ENCODE measurements around the gene OSBPL7. TPM values are rescaled to one million over a fixed set of nuclear protein-coding genes. Genes with fewer than 3 reads are reported as not detected.

Gene OSBPL7
- total and polyA plus RNA-seq, 2 of the 4 experiments (the other 2 are of a cell fraction), result 5.2 to 14.5 TPM

DNA sequence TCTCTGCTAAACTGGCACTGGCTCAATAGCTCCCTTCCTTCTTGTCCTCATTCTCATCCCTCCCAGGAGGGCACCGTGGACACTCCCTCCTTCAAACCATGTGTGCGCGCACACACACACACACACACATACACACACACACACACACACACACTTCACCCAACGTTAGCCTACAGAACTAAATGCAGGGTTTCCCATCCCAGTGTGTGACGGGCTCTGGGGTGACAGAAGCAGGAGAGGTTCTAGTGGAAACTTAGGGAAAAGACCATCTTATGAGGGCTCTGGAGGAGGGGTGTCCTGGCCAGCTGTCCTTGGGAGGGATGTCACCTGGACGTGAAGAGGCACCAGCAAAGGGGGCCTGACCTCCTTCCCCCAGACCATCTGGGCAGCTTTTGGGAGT is 19.7 kb downstream of the OSBPL7 start:
- Histone ChIP-seq H2AFZ (replicated peaks; ENCODE audit: low read length, poor library complexity) (no peak overlapping the region), H3K56ac (ENCODE audit: extremely low read depth, insufficient read depth, low read length) (no peak overlapping the region), H4K20me1 (ENCODE audit: insufficient read depth, low read length) (no peaks in the 10 kb centered on the region; the same call in none of the 2 replicates), H3K4me2 (ENCODE audit: low read depth, low read length) (no peak overlapping the region), H2AK9ac (replicated peaks; ENCODE audit: low read depth, low read length, poor library complexity) (no peak overlapping the region), H3K4me1 (ENCODE audit: control insufficient read depth, insufficient read depth, low read length) (no peaks in the 10 kb centered on the region), H3K27me3 (ENCODE audit: control insufficient read depth, insufficient read depth, low read length) (peaks cover 36% of the 10 kb centered on the region), H3K4ac (ENCODE audit: low read depth, low read length) (no peak overlapping the region), H3K18ac (ENCODE audit: low read depth, low read length) (no peak overlapping the region), H3K4me3 (ENCODE audit: insufficient read depth, low read depth, low read length) (no peak overlapping the region), H3K9me1 (ENCODE audit: insufficient read depth, low read length) (no peaks in the 10 kb centered on the region), H3K27ac (ENCODE audit: insufficient read depth, low read length) (no peak overlapping the region), H3K36me3 (ENCODE audit: control insufficient read depth, insufficient read depth, low read length) (peaks cover 4% of the 10 kb centered on the region), H4K8ac (ENCODE audit: low read depth in 2 of 2, low read length in 2 of 2) (no peak overlapping the region), H3K23ac (ENCODE audit: low read depth, low read length) (no peak overlapping the region), H4K91ac (ENCODE audit: insufficient read depth, low read depth, low read length) (no peak overlapping the region), H4K5ac (ENCODE audit: low read depth, low read length) (no peak overlapping the region), H2BK120ac (ENCODE audit: low read depth, low read length) (no peak overlapping the region), H2AK5ac (ENCODE audit: low read depth, low read length) (no peak overlapping the region), H3K9me3 (ENCODE audit: control insufficient read depth, insufficient read depth, low read length) (no peaks in the 10 kb centered on the region), H2BK20ac (ENCODE audit: low read depth, low read length) (no peak overlapping the region), H3K79me1 (ENCODE audit: low read depth in 1 of 2, low read length in 2 of 2) (no peaks in the 10 kb centered on the region), H2BK5ac (ENCODE audit: low read depth, low read length, poor library complexity, severe bottlenecking) (no peak overlapping the region), H3K9ac (ENCODE audit: low read depth, low read length) (no peak overlapping the region), H2BK15ac (ENCODE audit: low read depth, low read length) (no peak overlapping the region), H3K14ac (replicated peaks; ENCODE audit: low read depth, low read length) (no peak overlapping the region)
- dilution Hi-C loops (cut with HindIII; ENCODE audit: low sequenced_read_pairs, unreplicated experiment) (no loop called here), in situ Hi-C loops (cut with MboI; ENCODE audit: low sequenced_read_pairs) (no loop called here), intact Hi-C loops (cut with micrococcal nuclease) (no loop called here)
- DNase-seq (no peak), ATAC-seq (ENCODE audit: low read depth) (no peak)
- POLR2A ChIA-PET (ENCODE audit: unreplicated experiment), result no interaction called here
- CTCF ChIA-PET, result interaction anchor here (0.9 kb wide), 1 partner anchor 104 kb away, joined by 3 read pairs; no protein-coding TSS in a partner anchor
- no CpG with 5 or more reads among the region's 6 CpGs for WGBS, 2 experiments (ENCODE audit: extremely low coverage in 2 of 2, insufficient read length in 1 of 2)
- TF ChIP-seq, protein P1, sequence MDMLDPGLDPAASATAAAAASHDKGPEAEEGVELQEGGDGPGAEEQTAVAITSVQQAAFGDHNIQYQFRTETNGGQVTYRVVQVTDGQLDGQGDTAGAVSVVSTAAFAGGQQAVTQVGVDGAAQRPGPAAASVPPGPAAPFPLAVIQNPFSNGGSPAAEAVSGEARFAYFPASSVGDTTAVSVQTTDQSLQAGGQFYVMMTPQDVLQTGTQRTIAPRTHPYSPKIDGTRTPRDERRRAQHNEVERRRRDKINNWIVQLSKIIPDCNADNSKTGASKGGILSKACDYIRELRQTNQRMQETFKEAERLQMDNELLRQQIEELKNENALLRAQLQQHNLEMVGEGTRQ (IDR thresholded peaks at IDR 0.05; ENCODE audit: low read depth, low read length), result no peak
- TF ChIP-seq RCOR1 (IDR thresholded peaks at IDR 0.05; ENCODE audit: insufficient replicate concordance, low read length), result no peak
- no peak for TF ChIP-seq SMC3 (IDR thresholded peaks at IDR 0.05; ENCODE audit: low read depth, low read length)
- TF ChIP-seq MAFK (IDR thresholded peaks at IDR 0.05; ENCODE audit: low read depth, low read length), result no peak
- TF ChIP-seq CHD1 (IDR thresholded peaks at IDR 0.05; ENCODE audit: low read depth, low read length), result no peak
- no peak for TF ChIP-seq MXI1 (IDR thresholded peaks at IDR 0.05; ENCODE audit: borderline replicate concordance, low read depth, low read length)
- no peak for TF ChIP-seq MAZ (IDR thresholded peaks at IDR 0.05; ENCODE audit: borderline replicate concordance, low read depth, low read length)
- TF ChIP-seq BHLHE40 (IDR thresholded peaks at IDR 0.05; ENCODE audit: low read depth, low read length), result no peak
- no TSS peak for BruUV-seq (replicated peaks)

Data from IMR-90 (cell line).